ENCODE measurements around the gene ACIN1. TPM values are rescaled to one million over a fixed set of nuclear protein-coding genes. Genes with fewer than 3 reads are reported as not detected.

Gene ACIN1
- total and polyA plus RNA-seq, 10 of the 15 experiments (the other 5 are each of a cell fraction or from before 2014, with no cell fraction given): 4.3 to 148 (median 93.4) TPM

DNA sequence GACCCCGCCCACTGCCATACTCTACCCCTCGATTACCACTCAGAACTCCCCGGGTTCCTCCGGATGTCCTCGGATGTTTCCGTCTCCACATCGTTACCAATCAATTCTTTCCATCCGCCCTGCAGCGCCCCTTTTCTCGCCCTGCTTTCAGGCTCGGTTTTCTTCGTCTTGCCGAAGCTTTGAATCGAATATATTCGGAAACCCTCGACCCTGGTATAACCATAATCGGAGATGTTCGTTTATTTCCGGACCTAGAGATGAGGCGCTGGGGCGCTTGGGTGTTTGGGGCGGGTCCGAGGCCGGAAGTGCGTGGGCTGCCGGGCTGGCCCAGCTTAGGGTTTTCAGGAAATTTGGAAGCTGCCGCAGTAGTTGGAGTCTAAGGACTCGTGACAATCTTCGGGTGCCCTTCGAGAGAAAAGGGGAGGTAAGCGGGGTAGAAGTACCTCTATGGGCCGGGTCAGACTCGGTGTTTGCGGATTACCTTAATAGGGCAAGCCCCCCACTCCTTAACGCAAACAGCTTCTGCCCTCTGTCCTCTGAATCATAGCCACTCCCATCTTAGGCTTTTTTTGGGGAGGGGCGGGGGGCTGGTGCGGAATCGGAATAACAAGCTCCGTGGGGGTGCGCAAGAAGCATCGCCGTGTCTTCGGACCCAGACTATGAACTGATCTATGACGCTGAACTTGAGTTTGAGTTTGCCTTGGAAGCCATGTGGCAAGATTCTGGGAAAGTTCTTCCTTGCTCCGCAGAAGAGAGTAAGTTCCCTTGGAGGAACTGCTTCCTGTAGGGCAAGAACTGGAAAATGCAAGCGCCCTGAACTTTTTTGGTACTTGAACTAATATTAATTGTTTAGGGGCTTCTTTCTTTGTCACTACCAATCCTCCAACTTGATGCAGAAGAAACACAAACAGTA lies 516 bp upstream of the ACIN1 start, which contains the start of gene C14orf119:
C14orf119 (plus strand) TSS at position 310 of the 913 bp plus-strand sequence. CDS start 2,154 bp downstream, outside the sequence.
- in situ Hi-C loops (cut with MboI) (no loop called here), intact Hi-C loops (cut with micrococcal nuclease; ENCODE audit: unreplicated experiment) (no loop called here)
- Histone ChIP-seq H3K79me2 (ENCODE audit: control insufficient read depth, insufficient read depth, low read length) (peaks cover 58% of the 10 kb centered on the region), H3K9me3 (replicated peaks; ENCODE audit: control insufficient read depth, insufficient read depth, low read length) (no peaks in the 10 kb centered on the region), H3K27me3 (replicated peaks in 1 of 2; ENCODE audit: control insufficient read depth in 2 of 2, insufficient read depth in 2 of 2, low read length in 1 of 2) (no peaks in the 10 kb centered on the region), H3K36me3 (ENCODE audit: control insufficient read depth in 2 of 2, insufficient read depth in 2 of 2, low read length in 1 of 2) (peaks cover 0 to 22% of the 10 kb centered on the region in 2 experiments; a peak in 3 of 4 replicates), H3K9ac (ENCODE audit: control insufficient read depth, insufficient read depth, low read length) (peak within 1 kb of the TSS; percentile 91), H3K4me1 (ENCODE audit: control insufficient read depth, insufficient read depth, low read length) (peaks cover 3% of the 10 kb centered on the region; the same call in 1 of the 2 replicates), H3K27ac (ENCODE audit: control insufficient read depth, insufficient read depth) (peak within 1 kb of the TSS; percentile 99), H4K20me1 (ENCODE audit: control insufficient read depth, insufficient read depth) (0 out of 2 replicates have a peak, but pooled peaks cover 7% of the 10 kb centered on the region), H2AFZ (ENCODE audit: control insufficient read depth, low read depth, low read length) (peak within 1 kb of the TSS; percentile 99), H3K4me2 (ENCODE audit: control insufficient read depth, insufficient read depth) (peak within 1 kb of the TSS; percentile 88), H3K4me3 (peak within 1 kb of the TSS; percentile 92)
- ChIA-PET RAD21 (ENCODE audit: unreplicated experiment) (interaction anchor here (0.7 to 2.5 kb wide), 15 partner anchors 13 to 618 kb away, joined by 3 to 23 read pairs (median 5); partner anchors contain the start of genes HOMEZ, PABPN1, PPP1R3E and RBM23), SMC1A (ENCODE audit: uncharacterized antibody, unreplicated experiment) (interaction anchor here (0.7 to 3.0 kb wide), 20 partner anchors 9 to 207 kb away, joined by 3 to 15 read pairs (median 4); partner anchors contain the start of genes CIROP, PPP1R3E, PRMT5 and SLC7A8), POLR2A (interaction anchor here (0.6 to 2.3 kb wide), 20 partner anchors 9 to 686 kb away, joined by 3 to 19 read pairs (median 4); partner anchors contain the start of genes CDH24, DAD1, HAUS4 and HOMEZ), CTCF (interaction anchor here (0.6 to 3.7 kb wide), 25 partner anchors 8 to 1020 kb away, joined by 3 to 65 read pairs (median 4); partner anchors contain the start of genes CDH24, CEBPE, HAUS4 and PABPN1)
- ATAC-seq (peak; percentile 93), DNase-seq (ENCODE audit: low read depth, low spot score) (peak; percentile 99), FAIRE-seq (peak; percentile 99)
- BruUV-seq (replicated peaks): TSS peak; percentile 85
- under 1% methylated on average over 46 of the region's 46 CpGs for WGBS (ENCODE audit: insufficient coverage, insufficient replicate concordance, low lambda C conversion rate, missing lambda C conversion rate)
- TF ChIP-seq RCOR1 (conservative IDR thresholded peaks at IDR 0.05; ENCODE audit: low read depth, low read length) (no peak), NFIC (IDR thresholded peaks at IDR 0.05; ENCODE audit: low read depth, low read length) (no peak), ZZZ3 (IDR thresholded peaks at IDR 0.05; ENCODE audit: control insufficient read depth, insufficient read length, low read depth) (no peak), SPI1 (IDR thresholded peaks at IDR 0.05; ENCODE audit: borderline replicate concordance, insufficient read depth, low read depth, low read length) (no peak), RELA (IDR thresholded peaks at IDR 0.05; ENCODE audit: borderline replicate concordance, partially characterized antibody) (no peak), CBX5 (IDR thresholded peaks at IDR 0.05; ENCODE audit: low read depth) (no peak), POU2F2 (IDR thresholded peaks at IDR 0.05; ENCODE audit: borderline replicate concordance, low read depth, low read length) (peak; percentile 80; the same call in 2 of the 3 replicates), MEF2A (IDR thresholded peaks at IDR 0.05; ENCODE audit: insufficient read depth, low read depth, low read length) (no peak), EZH2 (IDR thresholded peaks at IDR 0.05; ENCODE audit: borderline replicate concordance, control insufficient read depth, low read depth, low read length) (no peak), FOS (IDR thresholded peaks at IDR 0.05; ENCODE audit: borderline replicate concordance, extremely low read depth, insufficient read length) (no peak), CEBPB (IDR thresholded peaks at IDR 0.05; ENCODE audit: borderline replicate concordance in 1 of 2, low read depth in 2 of 2, low read length in 2 of 2) (no peak), LARP7 (IDR thresholded peaks at IDR 0.05) (peak; percentile 24; the same call in 1 of the 2 replicates)
- TF ChIP-seq, protein P1, sequence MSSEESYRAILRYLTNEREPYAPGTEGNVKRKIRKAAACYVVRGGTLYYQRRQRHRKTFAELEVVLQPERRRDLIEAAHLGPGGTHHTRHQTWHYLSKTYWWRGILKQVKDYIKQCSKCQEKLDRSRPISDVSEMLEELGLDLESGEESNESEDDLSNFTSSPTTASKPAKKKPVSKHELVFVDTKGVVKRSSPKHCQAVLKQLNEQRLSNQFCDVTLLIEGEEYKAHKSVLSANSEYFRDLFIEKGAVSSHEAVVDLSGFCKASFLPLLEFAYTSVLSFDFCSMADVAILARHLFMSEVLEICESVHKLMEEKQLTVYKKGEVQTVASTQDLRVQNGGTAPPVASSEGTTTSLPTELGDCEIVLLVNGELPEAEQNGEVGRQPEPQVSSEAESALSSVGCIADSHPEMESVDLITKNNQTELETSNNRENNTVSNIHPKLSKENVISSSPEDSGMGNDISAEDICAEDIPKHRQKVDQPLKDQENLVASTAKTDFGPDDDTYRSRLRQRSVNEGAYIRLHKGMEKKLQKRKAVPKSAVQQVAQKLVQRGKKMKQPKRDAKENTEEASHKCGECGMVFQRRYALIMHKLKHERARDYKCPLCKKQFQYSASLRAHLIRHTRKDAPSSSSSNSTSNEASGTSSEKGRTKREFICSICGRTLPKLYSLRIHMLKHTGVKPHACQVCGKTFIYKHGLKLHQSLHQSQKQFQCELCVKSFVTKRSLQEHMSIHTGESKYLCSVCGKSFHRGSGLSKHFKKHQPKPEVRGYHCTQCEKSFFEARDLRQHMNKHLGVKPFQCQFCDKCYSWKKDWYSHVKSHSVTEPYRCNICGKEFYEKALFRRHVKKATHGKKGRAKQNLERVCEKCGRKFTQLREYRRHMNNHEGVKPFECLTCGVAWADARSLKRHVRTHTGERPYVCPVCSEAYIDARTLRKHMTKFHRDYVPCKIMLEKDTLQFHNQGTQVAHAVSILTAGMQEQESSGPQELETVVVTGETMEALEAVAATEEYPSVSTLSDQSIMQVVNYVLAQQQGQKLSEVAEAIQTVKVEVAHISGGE (CRISPR knock-in tag; IDR thresholded peaks at IDR 0.05): no peak
- TF ChIP-seq, protein P2, sequence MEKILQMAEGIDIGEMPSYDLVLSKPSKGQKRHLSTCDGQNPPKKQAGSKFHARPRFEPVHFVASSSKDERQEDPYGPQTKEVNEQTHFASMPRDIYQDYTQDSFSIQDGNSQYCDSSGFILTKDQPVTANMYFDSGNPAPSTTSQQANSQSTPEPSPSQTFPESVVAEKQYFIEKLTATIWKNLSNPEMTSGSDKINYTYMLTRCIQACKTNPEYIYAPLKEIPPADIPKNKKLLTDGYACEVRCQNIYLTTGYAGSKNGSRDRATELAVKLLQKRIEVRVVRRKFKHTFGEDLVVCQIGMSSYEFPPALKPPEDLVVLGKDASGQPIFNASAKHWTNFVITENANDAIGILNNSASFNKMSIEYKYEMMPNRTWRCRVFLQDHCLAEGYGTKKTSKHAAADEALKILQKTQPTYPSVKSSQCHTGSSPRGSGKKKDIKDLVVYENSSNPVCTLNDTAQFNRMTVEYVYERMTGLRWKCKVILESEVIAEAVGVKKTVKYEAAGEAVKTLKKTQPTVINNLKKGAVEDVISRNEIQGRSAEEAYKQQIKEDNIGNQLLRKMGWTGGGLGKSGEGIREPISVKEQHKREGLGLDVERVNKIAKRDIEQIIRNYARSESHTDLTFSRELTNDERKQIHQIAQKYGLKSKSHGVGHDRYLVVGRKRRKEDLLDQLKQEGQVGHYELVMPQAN (conservative IDR thresholded peaks at IDR 0.05): peak; percentile 82

All from GM12878 (cell line).